ENCODE measurements around the gene TAF12. TPM values are rescaled to one million over a fixed set of nuclear protein-coding genes. Genes with fewer than 3 reads are reported as not detected.

Gene TAF12
- total and polyA plus RNA-seq, 10 of the 15 experiments (the other 5 are each of a cell fraction or from before 2014, with no cell fraction given), result 18.3 to 43.3 (median 28.6) TPM

GRCh38 chr1:28560886-28561285 lies 82.0 kb downstream of the TAF12 start:
- Histone ChIP-seq H3K27ac (ENCODE audit: control insufficient read depth, insufficient read depth) (no peak overlapping the region), H3K4me2 (ENCODE audit: control insufficient read depth, insufficient read depth) (no peak overlapping the region), H2AFZ (ENCODE audit: control insufficient read depth, low read depth, low read length) (no peak overlapping the region), H4K20me1 (ENCODE audit: control insufficient read depth, insufficient read depth) (no peaks in the 10 kb centered on the region), H3K79me2 (ENCODE audit: control insufficient read depth, insufficient read depth, low read length) (no peaks in the 10 kb centered on the region), H3K4me1 (ENCODE audit: control insufficient read depth, insufficient read depth, low read length) (no peaks in the 10 kb centered on the region), H3K27me3 (replicated peaks in 1 of 2; ENCODE audit: control insufficient read depth in 2 of 2, insufficient read depth in 2 of 2, low read length in 1 of 2) (no peaks in the 10 kb centered on the region), H3K9me3 (replicated peaks; ENCODE audit: control insufficient read depth, insufficient read depth, low read length) (no peaks in the 10 kb centered on the region), H3K9ac (ENCODE audit: control insufficient read depth, insufficient read depth, low read length) (no peak overlapping the region), H3K36me3 (ENCODE audit: control insufficient read depth in 2 of 2, insufficient read depth in 2 of 2, low read length in 1 of 2) (peaks cover 5 to 19% of the 10 kb centered on the region in 2 experiments), H3K4me3 (no peak overlapping the region)
- FAIRE-seq (no peak), DNase-seq (ENCODE audit: low read depth, low spot score) (no peak), ATAC-seq (no peak)
- ChIA-PET POLR2A (interaction anchor here (2.6 kb wide), 1 partner anchor 20 kb away, joined by 20 read pairs; no protein-coding TSS in a partner anchor), CTCF (no interaction called here), RAD21 (ENCODE audit: unreplicated experiment) (no interaction called here), SMC1A (ENCODE audit: uncharacterized antibody, unreplicated experiment) (interaction anchor here (0.5 to 0.9 kb wide), 2 partner anchors 11 to 206 kb away, joined by 3 read pairs; no protein-coding TSS in a partner anchor)
- in situ Hi-C loops (cut with MboI) (no loop called here), intact Hi-C loops (cut with micrococcal nuclease; ENCODE audit: unreplicated experiment) (no loop called here)
- TF ChIP-seq POLR2AphosphoS5 (IDR thresholded peaks at IDR 0.05; ENCODE audit: low read length) (no peak), KAT2A (conservative IDR thresholded peaks at IDR 0.05; ENCODE audit: control insufficient read depth, low read depth, low read length) (no peak), GATAD2B (conservative IDR thresholded peaks at IDR 0.05; ENCODE audit: low read depth) (no peak), YBX1 (IDR thresholded peaks at IDR 0.05) (no peak), EED (IDR thresholded peaks at IDR 0.05; ENCODE audit: low read depth) (no peak), CBFB (IDR thresholded peaks at IDR 0.05; ENCODE audit: low read depth) (no peak), CHD2 (IDR thresholded peaks at IDR 0.05; ENCODE audit: borderline replicate concordance, low read depth, low read length) (no peak), ZNF384 (IDR thresholded peaks at IDR 0.05; ENCODE audit: borderline replicate concordance, low read depth, low read length) (no peak), BRCA1 (IDR thresholded peaks at IDR 0.05; ENCODE audit: low read depth, low read length) (no peak), RFX5 (IDR thresholded peaks at IDR 0.05; ENCODE audit: low read depth, low read length) (no peak), BCL11A (IDR thresholded peaks at IDR 0.05; ENCODE audit: low read depth, low read length) (no peak), ATF2 (IDR thresholded peaks at IDR 0.05; ENCODE audit: low read length) (no peak), MYB (IDR thresholded peaks at IDR 0.05; ENCODE audit: borderline replicate concordance, low read depth, low read length) (no peak), ETV6 (conservative IDR thresholded peaks at IDR 0.05 in 1 of 2, IDR thresholded peaks at IDR 0.05 in 1 of 2; ENCODE audit: borderline replicate concordance in 1 of 2, low read depth in 1 of 2) (no peak)
- BruUV-seq (replicated peaks), result TSS peak; percentile 38
- 100% methylated on average over 3 of the region's 3 CpGs for WGBS (ENCODE audit: insufficient coverage, insufficient replicate concordance, low lambda C conversion rate, missing lambda C conversion rate)

Small RNA genes lying within 50 kb of the gene (small RNA-seq; reads per million reads assigned to genes)
- gene RF00422 (not detected), gene RNU11 (not detected), gene SNORA16A (not detected), gene SNORA44 (not detected), gene SNORA61 (not detected), gene SNORD99 (92,883 reads per million, percentile 100 among the genes with 10 or more reads in this experiment)

Other genes with a start within 250 kb of the TAF12 start
- 69.0 and 78.6 TPM in 2 replicates for gene RCC1, start 137.0 kb downstream of the TAF12 start, total RNA-seq (2014; rRNA removed)
- 66.3 and 71.8 TPM in 2 replicates for gene RCC1, start 137.0 kb downstream of the TAF12 start, total RNA-seq (2014; rRNA removed; fragmentation: Illumina TruSeq; extraction: Trizol)
- gene RCC1, start 137.0 kb downstream of the TAF12 start, total RNA-seq (2021), result 79.4 and 86.2 TPM in 2 replicates
- 45.4 and 64.5 TPM in 2 replicates for gene RCC1, start 137.0 kb downstream of the TAF12 start, polyA plus RNA-seq (2011; rRNA removed)
- 69.6 and 99.4 TPM in 2 replicates for gene RCC1, start 137.0 kb downstream of the TAF12 start, polyA plus RNA-seq (2014; fragmentation: Illumina TruSeq; extraction: Trizol)
- 10 to 100 TPM in 1 of 2 experiments, 1 to 10 TPM in 1; 8.3 to 15.2 TPM for gene RCC1, start 137.0 kb downstream of the TAF12 start, polyA plus RNA-seq (2014; fragmentation: Nextera tagmentation; extraction: Ambion mirVana)
- 77.5 and 85.3 TPM in 2 replicates for gene RCC1, start 137.0 kb downstream of the TAF12 start, polyA plus RNA-seq (2014; rRNA removed)
- gene RCC1, start 137.0 kb downstream of the TAF12 start, polyA plus RNA-seq (2016; fragmentation: Nextera tagmentation; extraction: Ambion mirVana), result 10 to 100 TPM; 71.0 to 78.7 TPM
- gene TRNAU1AP, start 90.0 kb downstream of the TAF12 start, total RNA-seq (2014; rRNA removed), result 24.3 and 28.2 TPM in 2 replicates
- 26.2 and 29.5 TPM in 2 replicates for gene TRNAU1AP, start 90.0 kb downstream of the TAF12 start, total RNA-seq (2014; rRNA removed; fragmentation: Illumina TruSeq; extraction: Trizol)
- gene TRNAU1AP, start 90.0 kb downstream of the TAF12 start, total RNA-seq (2021), result 30.8 and 35.6 TPM in 2 replicates
- gene TRNAU1AP, start 90.0 kb downstream of the TAF12 start, polyA plus RNA-seq (2011; rRNA removed), result 60.7 and 67.0 TPM in 2 replicates
- gene TRNAU1AP, start 90.0 kb downstream of the TAF12 start, polyA plus RNA-seq (2014; fragmentation: Illumina TruSeq; extraction: Trizol), result 28.5 and 34.3 TPM in 2 replicates
- 10 to 100 TPM; 53.1 to 53.8 TPM for gene TRNAU1AP, start 90.0 kb downstream of the TAF12 start, polyA plus RNA-seq (2014; fragmentation: Nextera tagmentation; extraction: Ambion mirVana)
- gene TRNAU1AP, start 90.0 kb downstream of the TAF12 start, polyA plus RNA-seq (2014; rRNA removed), result 25.8 and 34.3 TPM in 2 replicates
- 10 to 100 TPM; 28.5 to 32.8 TPM for gene TRNAU1AP, start 90.0 kb downstream of the TAF12 start, polyA plus RNA-seq (2016; fragmentation: Nextera tagmentation; extraction: Ambion mirVana)
- 0.76 and 0.96 TPM in 2 replicates for gene RAB42, start 50.8 kb downstream of the TAF12 start, total RNA-seq (2014; rRNA removed)
- 0.28 and 0.49 TPM in 2 replicates for gene RAB42, start 50.8 kb downstream of the TAF12 start, total RNA-seq (2014; rRNA removed; fragmentation: Illumina TruSeq; extraction: Trizol)
- 0.72 and 0.92 TPM in 2 replicates for gene RAB42, start 50.8 kb downstream of the TAF12 start, total RNA-seq (2021)
- 4.2 and 4.5 TPM in 2 replicates for gene RAB42, start 50.8 kb downstream of the TAF12 start, polyA plus RNA-seq (2011; rRNA removed)
- gene RAB42, start 50.8 kb downstream of the TAF12 start, polyA plus RNA-seq (2014; fragmentation: Illumina TruSeq; extraction: Trizol), result 0.38 and 0.51 TPM in 2 replicates
- gene RAB42, start 50.8 kb downstream of the TAF12 start, polyA plus RNA-seq (2014; fragmentation: Nextera tagmentation; extraction: Ambion mirVana), result under 1 TPM; 0.16 to 0.21 TPM
- gene RAB42, start 50.8 kb downstream of the TAF12 start, polyA plus RNA-seq (2014; rRNA removed), result 0.24 and 0.99 TPM in 2 replicates
- under 1 TPM; 0.28 to 0.48 TPM for gene RAB42, start 50.8 kb downstream of the TAF12 start, polyA plus RNA-seq (2016; fragmentation: Nextera tagmentation; extraction: Ambion mirVana)
- gene RNU11, start 5.5 kb upstream of the TAF12 start, total RNA-seq (2014; rRNA removed), result under 0.01 TPM in 1 of 2 replicates, not detected in the other
- gene RNU11, start 5.5 kb upstream of the TAF12 start, total RNA-seq (2014; rRNA removed; fragmentation: Illumina TruSeq; extraction: Trizol), result not detected in 2 replicates
- not detected in 2 replicates for gene RNU11, start 5.5 kb upstream of the TAF12 start, total RNA-seq (2021)
- not detected in 2 replicates for gene RNU11, start 5.5 kb upstream of the TAF12 start, polyA plus RNA-seq (2011; rRNA removed)
- not detected in 2 replicates for gene RNU11, start 5.5 kb upstream of the TAF12 start, polyA plus RNA-seq (2014; fragmentation: Illumina TruSeq; extraction: Trizol)
- not detected for gene RNU11, start 5.5 kb upstream of the TAF12 start, polyA plus RNA-seq (2014; fragmentation: Nextera tagmentation; extraction: Ambion mirVana)
- gene RNU11, start 5.5 kb upstream of the TAF12 start, polyA plus RNA-seq (2014; rRNA removed), result not detected in 2 replicates
- not detected for gene RNU11, start 5.5 kb upstream of the TAF12 start, polyA plus RNA-seq (2016; fragmentation: Nextera tagmentation; extraction: Ambion mirVana)
- 7.3 and 7.6 TPM in 2 replicates for gene GMEB1, start 25.7 kb upstream of the TAF12 start, total RNA-seq (2014; rRNA removed)
- 10.0 TPM in 2 replicates for gene GMEB1, start 25.7 kb upstream of the TAF12 start, total RNA-seq (2014; rRNA removed; fragmentation: Illumina TruSeq; extraction: Trizol)
- gene GMEB1, start 25.7 kb upstream of the TAF12 start, total RNA-seq (2021), result 14.4 and 17.6 TPM in 2 replicates
- gene GMEB1, start 25.7 kb upstream of the TAF12 start, polyA plus RNA-seq (2011; rRNA removed), result 6.2 and 8.7 TPM in 2 replicates
- 12.7 and 16.1 TPM in 2 replicates for gene GMEB1, start 25.7 kb upstream of the TAF12 start, polyA plus RNA-seq (2014; fragmentation: Illumina TruSeq; extraction: Trizol)
- gene GMEB1, start 25.7 kb upstream of the TAF12 start, polyA plus RNA-seq (2014; fragmentation: Nextera tagmentation; extraction: Ambion mirVana), result 1 to 10 TPM; 4.9 to 7.5 TPM
- gene GMEB1, start 25.7 kb upstream of the TAF12 start, polyA plus RNA-seq (2014; rRNA removed), result 8.2 and 9.0 TPM in 2 replicates
- 10 to 100 TPM; 13.7 to 14.2 TPM for gene GMEB1, start 25.7 kb upstream of the TAF12 start, polyA plus RNA-seq (2016; fragmentation: Nextera tagmentation; extraction: Ambion mirVana)
- 56.9 and 57.8 TPM in 2 replicates for gene YTHDF2, start 93.9 kb upstream of the TAF12 start, total RNA-seq (2014; rRNA removed)
- 61.8 and 64.1 TPM in 2 replicates for gene YTHDF2, start 93.9 kb upstream of the TAF12 start, total RNA-seq (2014; rRNA removed; fragmentation: Illumina TruSeq; extraction: Trizol)
- gene YTHDF2, start 93.9 kb upstream of the TAF12 start, total RNA-seq (2021), result 83.6 and 84.2 TPM in 2 replicates
- gene YTHDF2, start 93.9 kb upstream of the TAF12 start, polyA plus RNA-seq (2011; rRNA removed), result 59.2 and 69.8 TPM in 2 replicates
- gene YTHDF2, start 93.9 kb upstream of the TAF12 start, polyA plus RNA-seq (2014; fragmentation: Illumina TruSeq; extraction: Trizol), result 72.2 and 73.0 TPM in 2 replicates
- 10 to 100 TPM; 42.4 to 44.0 TPM for gene YTHDF2, start 93.9 kb upstream of the TAF12 start, polyA plus RNA-seq (2014; fragmentation: Nextera tagmentation; extraction: Ambion mirVana)
- 53.4 and 54.1 TPM in 2 replicates for gene YTHDF2, start 93.9 kb upstream of the TAF12 start, polyA plus RNA-seq (2014; rRNA removed)
- 100 to 1,000 TPM; 113 to 121 TPM for gene YTHDF2, start 93.9 kb upstream of the TAF12 start, polyA plus RNA-seq (2016; fragmentation: Nextera tagmentation; extraction: Ambion mirVana)
- gene OPRD1, start 169.1 kb upstream of the TAF12 start, total RNA-seq (2014; rRNA removed), result not detected in 2 replicates
- not detected in 2 replicates for gene OPRD1, start 169.1 kb upstream of the TAF12 start, total RNA-seq (2014; rRNA removed; fragmentation: Illumina TruSeq; extraction: Trizol)
- gene OPRD1, start 169.1 kb upstream of the TAF12 start, total RNA-seq (2021), result not detected in 2 replicates
- gene OPRD1, start 169.1 kb upstream of the TAF12 start, polyA plus RNA-seq (2011; rRNA removed), result not detected in 2 replicates
- not detected in 2 replicates for gene OPRD1, start 169.1 kb upstream of the TAF12 start, polyA plus RNA-seq (2014; fragmentation: Illumina TruSeq; extraction: Trizol)
- gene OPRD1, start 169.1 kb upstream of the TAF12 start, polyA plus RNA-seq (2014; fragmentation: Nextera tagmentation; extraction: Ambion mirVana), result under 1 TPM; 0.02 TPM
- gene OPRD1, start 169.1 kb upstream of the TAF12 start, polyA plus RNA-seq (2014; rRNA removed), result not detected in 2 replicates
- not detected for gene OPRD1, start 169.1 kb upstream of the TAF12 start, polyA plus RNA-seq (2016; fragmentation: Nextera tagmentation; extraction: Ambion mirVana)

Data from GM12878 (cell line).